ENCODE measurements around the gene NCR1.
"Not testable (repeated sequence)": the region's sequence is repeated elsewhere in the genome, so short reads cannot be mapped to it uniquely, and the experiment has no call there.

NCR1 gene, protein sequence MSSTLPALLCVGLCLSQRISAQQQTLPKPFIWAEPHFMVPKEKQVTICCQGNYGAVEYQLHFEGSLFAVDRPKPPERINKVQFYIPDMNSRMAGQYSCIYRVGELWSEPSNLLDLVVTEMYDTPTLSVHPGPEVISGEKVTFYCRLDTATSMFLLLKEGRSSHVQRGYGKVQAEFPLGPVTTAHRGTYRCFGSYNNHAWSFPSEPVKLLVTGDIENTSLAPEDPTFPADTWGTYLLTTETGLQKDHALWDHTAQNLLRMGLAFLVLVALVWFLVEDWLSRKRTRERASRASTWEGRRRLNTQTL

DNA sequence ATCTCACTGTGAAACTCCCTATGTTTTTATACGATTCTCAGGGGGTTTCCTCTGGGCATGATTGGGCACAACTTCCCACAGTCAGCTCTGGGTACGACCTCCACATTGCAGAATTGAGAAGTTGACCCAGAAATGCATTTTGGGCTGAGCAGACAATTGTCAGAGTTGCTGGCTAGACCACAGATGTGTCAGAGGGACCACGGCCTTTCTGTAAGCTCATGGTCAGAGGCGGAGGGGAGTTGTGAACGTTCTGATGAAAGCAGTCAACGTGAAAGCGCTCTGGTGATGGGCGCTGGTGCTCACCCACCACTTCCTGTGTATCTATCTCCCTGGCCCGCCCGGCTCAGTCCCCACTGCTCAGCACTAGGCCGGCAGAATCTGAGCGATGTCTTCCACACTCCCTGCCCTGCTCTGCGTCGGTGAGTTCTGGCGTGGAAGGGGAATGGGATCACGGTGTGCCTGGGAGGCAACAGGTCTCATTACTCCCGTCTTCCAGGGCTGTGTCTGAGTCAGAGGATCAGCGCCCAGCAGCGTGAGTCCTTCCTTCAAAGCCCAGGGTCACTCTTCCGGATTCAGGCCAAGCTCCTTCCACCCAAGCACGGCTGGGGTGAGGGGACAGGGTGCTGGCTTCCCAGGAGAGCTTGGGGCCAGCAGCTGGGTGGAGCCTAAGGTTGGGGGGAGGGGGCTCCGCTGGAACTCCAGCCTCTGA lies at the start of gene NCR1:
Gene NCR1 (plus strand): TSS at position 346 of the 709 bp plus-strand sequence. CDS start 40 bp downstream, at position 386.
- H3K4me3 ChIP-seq (ENCODE audit: low read depth, low read length): no peak within 1 kb of the TSS
- DNase-seq (ENCODE audit: low read depth): no peak
- TF ChIP-seq, protein P1, sequence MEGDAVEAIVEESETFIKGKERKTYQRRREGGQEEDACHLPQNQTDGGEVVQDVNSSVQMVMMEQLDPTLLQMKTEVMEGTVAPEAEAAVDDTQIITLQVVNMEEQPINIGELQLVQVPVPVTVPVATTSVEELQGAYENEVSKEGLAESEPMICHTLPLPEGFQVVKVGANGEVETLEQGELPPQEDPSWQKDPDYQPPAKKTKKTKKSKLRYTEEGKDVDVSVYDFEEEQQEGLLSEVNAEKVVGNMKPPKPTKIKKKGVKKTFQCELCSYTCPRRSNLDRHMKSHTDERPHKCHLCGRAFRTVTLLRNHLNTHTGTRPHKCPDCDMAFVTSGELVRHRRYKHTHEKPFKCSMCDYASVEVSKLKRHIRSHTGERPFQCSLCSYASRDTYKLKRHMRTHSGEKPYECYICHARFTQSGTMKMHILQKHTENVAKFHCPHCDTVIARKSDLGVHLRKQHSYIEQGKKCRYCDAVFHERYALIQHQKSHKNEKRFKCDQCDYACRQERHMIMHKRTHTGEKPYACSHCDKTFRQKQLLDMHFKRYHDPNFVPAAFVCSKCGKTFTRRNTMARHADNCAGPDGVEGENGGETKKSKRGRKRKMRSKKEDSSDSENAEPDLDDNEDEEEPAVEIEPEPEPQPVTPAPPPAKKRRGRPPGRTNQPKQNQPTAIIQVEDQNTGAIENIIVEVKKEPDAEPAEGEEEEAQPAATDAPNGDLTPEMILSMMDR (IDR thresholded peaks at IDR 0.05; ENCODE audit: control insufficient read depth, extremely low read depth, insufficient read depth): no peak

DNA sequence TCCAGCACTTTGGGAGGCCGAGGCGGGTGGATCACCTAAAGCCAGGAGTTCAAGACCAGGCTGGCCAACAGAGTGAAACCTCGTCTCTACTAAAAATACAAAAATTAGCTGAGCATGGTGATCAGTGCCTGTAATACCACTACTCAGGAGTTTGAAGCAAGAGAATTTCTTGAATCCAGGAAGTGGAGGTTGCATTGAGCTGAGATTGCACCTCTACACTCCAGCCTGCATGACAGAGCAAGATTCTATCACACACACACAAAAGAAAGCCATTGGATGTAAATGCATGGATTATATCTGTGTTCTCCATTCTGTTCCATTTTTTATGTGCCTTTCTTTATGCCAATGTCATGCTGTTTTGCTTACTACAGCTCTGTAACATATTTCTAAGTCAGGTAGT lies 47.5 kb upstream of the NCR1 start:
- not testable (repeated sequence) for H3K4me3 ChIP-seq (ENCODE audit: low read depth, low read length); DNase-seq (ENCODE audit: low read depth)

DNA sequence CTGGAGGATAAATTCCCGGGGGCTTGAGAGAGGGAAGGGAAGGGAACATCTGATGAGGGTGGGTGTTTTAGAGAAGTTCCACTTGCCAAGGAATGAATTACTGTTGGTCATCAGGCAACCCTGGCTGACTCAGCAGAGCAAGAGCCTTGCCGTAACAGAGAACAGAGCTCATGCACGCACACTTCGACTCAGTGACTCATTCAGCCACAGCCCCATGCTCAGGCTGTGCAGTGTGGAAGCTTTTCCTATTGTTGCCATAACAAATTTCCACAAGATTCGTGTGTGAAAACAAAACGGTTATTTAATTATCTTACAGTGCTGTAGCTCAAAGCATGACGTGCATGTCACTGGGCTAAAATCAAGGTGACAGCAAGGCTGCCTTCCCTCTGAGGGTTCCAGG lies 46.5 kb upstream of the NCR1 start:
- DNase-seq (ENCODE audit: low read depth); H3K4me3 ChIP-seq (ENCODE audit: low read depth, low read length): not testable (repeated sequence)

DNA sequence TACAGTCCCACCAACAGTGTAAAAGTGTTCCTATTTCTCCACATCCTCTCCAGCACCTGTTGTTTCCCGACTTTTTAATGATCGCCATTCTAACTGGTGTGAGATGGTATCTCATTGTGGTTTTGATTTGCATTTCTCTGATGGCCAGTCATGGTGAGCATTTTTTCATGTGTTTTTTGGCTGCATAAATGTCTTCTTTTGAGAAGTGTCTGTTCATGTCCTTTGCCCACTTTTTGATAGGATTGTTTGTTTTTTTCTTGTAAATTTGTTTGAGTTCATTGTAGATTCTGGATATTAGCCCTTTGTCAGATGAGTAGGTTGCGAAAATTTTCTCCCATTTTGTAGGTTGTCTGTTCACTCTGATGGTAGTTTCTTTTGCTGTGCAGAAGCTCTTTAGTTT lies 42.5 kb upstream of the NCR1 start:
- not testable (repeated sequence) for DNase-seq (ENCODE audit: low read depth); H3K4me3 ChIP-seq (ENCODE audit: low read depth, low read length)

DNA sequence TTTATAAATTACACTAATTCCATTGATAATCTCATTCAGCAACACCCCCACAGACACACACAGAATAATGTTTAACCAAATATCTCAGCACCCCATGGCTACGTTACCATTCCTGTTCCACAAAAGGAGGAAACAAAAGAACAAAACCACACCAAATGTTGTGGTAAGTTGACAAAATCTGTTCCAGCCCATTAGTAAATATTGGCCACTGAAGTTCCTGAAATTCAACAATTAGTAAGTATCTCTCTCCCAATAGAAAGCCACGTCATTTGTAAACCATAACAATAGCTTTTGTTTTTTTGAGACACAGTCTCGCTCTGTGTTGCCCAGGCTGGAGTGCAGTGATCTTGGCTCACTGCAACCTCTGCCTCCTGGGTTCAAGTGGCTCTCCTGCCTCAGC lies 34.3 kb upstream of the NCR1 start:
- TF ChIP-seq, protein P1 (IDR thresholded peaks at IDR 0.05; ENCODE audit: control insufficient read depth, extremely low read depth, insufficient read depth): no peak
- DNase-seq (ENCODE audit: low read depth): no peak
- H3K4me3 ChIP-seq (ENCODE audit: low read depth, low read length): no peak overlapping the region

DNA sequence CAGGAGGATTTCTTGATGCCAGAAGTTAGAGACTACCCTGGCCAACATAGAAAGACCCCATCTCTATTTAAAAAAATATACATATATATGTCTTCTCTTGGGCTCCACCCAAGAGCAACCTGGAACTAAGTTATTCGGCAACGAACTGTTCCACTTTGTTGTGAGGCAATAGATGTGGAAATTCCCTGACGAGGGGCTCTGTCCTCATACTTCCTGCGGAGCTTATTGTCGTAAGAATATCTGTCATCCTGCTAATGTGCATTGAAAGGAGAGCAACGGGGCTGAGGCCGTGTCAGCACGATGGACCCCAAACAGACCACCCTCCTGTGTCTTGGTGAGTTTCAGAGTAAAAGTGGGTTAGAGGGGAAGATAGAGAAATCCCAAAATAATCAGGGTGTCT lies 32.0 kb upstream of the NCR1 start, which contains the start of gene FCAR:
Gene FCAR (plus strand): TSS at position 246 of the 400 bp plus-strand sequence. CDS start 55 bp downstream, at position 301.
- H3K4me3 ChIP-seq (ENCODE audit: low read depth, low read length): no peak within 1 kb of the TSS
- DNase-seq (ENCODE audit: low read depth): no peak
- TF ChIP-seq, protein P1 (IDR thresholded peaks at IDR 0.05; ENCODE audit: control insufficient read depth, extremely low read depth, insufficient read depth): no peak

DNA sequence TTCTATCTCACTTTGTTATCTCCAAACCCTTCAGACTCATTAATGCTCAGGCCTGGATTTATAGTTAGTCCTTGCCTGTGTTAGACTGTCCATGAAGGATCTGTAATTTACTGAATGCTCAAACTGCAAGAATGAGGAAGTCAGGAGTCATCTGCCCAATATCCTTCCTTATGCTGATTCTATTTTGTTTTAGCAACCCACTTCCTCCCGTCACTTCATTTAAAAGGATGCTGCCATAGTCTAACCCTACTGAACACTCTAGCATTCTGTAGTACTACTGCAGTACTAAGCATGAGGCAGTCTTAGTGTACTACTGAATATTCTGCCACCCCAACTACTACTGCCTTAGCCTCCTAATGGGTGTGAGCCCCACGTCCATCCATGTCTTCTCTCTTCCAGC lies 30.4 kb upstream of the NCR1 start:
- DNase-seq (ENCODE audit: low read depth): no peak
- no peak overlapping the region for H3K4me3 ChIP-seq (ENCODE audit: low read depth, low read length)
- TF ChIP-seq, protein P1 (IDR thresholded peaks at IDR 0.05; ENCODE audit: control insufficient read depth, extremely low read depth, insufficient read depth): no peak

DNA sequence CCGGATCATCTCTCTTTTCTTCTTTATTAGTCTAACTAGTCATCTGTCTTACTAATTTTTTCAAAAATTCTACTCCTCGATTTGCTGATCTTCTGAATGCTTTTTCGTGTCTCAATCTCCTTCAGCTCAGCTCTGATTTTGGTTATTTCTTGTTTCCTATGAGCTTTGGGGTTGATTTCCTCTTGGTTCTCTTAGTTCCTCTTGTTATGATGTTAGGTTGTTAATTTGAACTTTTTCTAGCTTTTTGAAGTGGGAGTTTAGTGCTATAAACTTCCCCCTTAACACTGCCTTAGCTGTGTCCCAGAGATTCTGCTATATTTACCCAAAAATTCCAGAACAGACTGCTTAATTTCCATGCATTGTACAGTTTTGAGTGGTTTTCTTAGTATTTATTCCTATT lies 28.5 kb upstream of the NCR1 start:
- no peak overlapping the region for H3K4me3 ChIP-seq (ENCODE audit: low read depth, low read length)
- DNase-seq (ENCODE audit: low read depth): no peak
- TF ChIP-seq, protein P1 (IDR thresholded peaks at IDR 0.05; ENCODE audit: control insufficient read depth, extremely low read depth, insufficient read depth): no peak
